NCI-H526 (cell line): ENCODE measurements around the gene SPOCK2.
"Not testable (repeated sequence)": the region's sequence is repeated elsewhere in the genome, so short reads cannot be mapped to it uniquely, and the experiment has no call there.

Source experiments
- DNase-seq, 2 experiments: peaks; one replicate each; lab custom pipeline; 2025; lab: John Stamatoyannopoulos, UW

Gene SPOCK2

DNA sequence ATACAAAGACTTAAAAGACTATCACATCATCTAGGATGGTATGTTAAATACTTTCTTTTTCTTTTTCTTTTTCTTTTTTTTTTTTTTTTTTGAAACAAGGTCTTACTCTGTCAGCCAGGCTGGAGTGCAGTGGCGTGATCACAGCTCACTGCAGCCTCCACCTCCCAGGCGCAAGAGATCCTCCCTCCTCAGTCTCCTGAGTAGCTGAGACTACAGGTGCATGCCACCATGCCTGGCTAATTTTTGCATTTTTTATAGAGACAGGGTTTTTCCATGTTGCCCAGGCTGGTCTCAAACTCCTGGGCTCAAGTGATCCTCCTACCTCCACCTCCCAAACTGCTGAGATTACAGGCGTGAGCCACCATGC lies 19.6 kb upstream of the SPOCK2 start:
- not testable (repeated sequence) for DNase-seq

DNA sequence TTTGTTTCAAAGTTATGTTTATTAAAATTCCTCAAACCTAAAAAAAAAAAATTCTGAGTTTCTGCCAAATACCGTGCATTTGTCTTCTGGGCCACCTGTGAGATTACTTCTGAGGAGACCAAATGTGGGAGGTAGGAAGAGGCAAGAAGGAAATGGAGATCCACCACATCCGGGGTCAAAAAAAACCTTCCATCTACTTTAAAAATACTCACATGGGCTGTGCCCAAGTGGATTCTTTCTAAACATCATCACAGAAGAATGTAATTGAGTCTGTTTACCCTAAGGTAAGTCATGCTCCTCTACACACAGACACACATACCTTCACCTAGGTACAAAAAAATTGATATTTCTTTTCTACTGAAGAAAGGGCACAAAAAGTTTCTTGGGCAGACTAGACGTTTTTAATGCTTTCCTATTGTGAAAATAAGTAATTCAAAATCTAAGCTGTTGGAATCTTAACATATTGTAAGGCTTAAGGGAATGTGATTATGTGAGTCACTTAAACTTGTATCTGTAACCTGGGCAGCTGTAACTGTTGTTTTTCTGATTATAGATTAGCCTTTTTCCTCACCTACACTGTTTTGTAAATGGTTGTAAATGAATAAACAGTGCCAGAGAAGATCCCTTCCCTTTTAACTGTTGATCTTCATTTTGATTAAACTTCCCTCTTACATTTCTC lies 19.1 kb upstream of the SPOCK2 start:
- DNase-seq = no peak

GRCh38 chr10:72106896-72107295 lies 18.5 kb upstream of the SPOCK2 start:
- DNase-seq = no peak

DNA sequence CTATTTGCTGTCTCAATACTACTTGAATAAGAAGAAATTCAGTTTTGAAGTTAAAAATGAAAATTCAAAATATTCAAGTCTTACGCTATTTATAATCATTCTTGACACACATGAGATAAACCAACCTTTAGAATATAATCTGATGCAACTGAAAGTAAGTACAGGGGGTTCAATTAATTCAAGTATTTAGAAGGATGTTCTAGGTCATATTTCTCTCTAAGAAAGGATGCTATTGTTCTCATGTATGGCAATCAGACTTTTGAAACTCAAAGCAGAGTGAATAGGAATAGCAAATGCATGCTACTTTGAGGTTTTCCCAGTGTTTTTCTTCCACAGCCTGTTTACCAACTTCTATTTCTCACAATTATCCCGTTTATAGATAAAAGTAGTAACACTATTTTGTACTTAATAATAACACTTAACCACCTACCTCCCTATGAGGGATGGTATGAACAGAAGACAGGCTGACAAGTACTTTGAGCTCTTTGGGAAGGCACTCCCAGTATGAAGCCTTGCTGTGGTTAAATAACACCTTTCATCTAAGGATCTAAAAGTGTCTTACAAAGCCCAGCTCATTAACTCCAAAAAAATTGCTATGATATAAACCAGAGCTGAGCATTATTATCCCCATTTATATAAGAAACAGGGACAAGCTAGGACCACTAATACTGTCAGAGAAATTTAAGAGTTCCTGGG lies 18.0 kb upstream of the SPOCK2 start:
- DNase-seq = no peak

DNA sequence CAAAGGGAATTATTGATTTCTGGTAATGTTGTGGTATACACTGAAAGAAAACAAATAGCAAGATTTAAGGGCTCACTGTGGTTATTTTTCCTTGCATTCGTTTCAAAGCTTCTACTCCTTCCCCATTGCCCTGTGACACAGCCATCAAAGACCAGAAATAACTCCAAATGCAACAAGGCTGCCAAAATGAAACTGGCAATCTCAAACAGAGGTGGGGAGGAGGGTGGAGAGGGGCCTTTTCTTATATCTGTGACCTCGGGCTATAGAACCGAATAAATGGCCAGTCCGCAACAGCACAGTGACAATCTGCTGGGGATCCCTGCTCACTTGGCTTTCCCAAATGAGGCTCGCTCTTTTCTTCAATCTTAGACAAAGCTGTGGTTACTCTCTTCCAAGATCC lies 17.4 kb upstream of the SPOCK2 start:
- DNase-seq = no peak

DNA sequence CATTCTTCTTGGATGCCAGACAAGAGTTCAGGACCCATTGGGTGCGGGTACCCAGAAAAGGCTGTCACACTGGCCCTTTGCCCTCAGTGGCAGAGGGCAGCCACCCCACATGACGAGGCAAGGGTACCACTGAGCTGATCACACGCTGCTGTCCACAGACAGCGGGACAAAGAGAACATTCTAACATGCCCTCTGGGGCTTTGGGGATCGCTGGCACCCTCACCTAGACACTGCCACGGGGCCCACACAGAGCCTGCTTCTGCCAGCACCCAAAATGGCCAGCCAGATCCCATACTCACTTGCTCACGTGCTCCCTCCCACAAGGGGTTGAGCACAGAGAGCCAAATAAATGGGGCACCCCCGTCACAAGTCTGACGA lies 16.7 kb upstream of the SPOCK2 start:
- no peak for DNase-seq

- no peak for DNase-seq
Measured at GRCh38 chr10:72104472-72105097, 16.2 kb upstream of the SPOCK2 start.

- DNase-seq = no peak
Measured at GRCh38 chr10:72099600-72099921, 11.2 kb upstream of the SPOCK2 start.

DNA sequence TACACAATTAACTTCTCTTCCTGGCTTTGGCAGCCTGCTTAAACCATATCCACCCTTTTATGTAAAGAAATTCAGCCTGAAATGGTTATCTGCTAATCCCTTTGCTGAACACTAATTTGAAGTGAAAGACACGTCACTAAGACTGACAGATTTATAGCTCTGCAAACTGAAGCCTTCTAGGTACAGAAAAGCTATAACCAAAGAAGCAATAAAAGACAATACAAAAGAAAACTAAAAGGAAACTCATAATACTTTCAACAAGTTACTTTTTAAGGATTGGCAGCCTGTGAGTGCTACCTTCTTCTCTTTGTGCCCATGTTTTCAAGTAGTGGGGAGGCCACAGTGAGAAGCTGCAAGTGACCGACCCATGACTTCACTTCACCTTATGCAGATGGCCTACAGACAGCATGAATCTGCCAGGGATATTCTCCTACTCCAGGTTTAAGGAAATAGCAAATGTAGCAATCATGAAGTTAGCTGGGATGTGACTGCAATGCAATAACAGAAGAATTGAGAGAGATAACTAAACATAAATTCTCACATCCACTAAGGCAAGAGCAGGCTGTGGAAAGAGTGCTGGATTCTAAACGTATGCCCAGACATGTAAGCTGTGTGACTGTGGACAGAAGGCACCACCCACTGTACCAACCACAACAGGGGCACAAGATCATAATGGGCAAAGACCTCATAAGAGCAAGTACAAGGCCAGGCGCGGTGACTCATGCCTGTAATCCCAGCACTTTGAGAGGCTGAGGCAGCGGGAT lies 10.7 kb upstream of the SPOCK2 start:
- no peak for DNase-seq

- DNase-seq = no peak
Measured at GRCh38 chr10:72098301-72098835, 10.0 kb upstream of the SPOCK2 start.

DNA sequence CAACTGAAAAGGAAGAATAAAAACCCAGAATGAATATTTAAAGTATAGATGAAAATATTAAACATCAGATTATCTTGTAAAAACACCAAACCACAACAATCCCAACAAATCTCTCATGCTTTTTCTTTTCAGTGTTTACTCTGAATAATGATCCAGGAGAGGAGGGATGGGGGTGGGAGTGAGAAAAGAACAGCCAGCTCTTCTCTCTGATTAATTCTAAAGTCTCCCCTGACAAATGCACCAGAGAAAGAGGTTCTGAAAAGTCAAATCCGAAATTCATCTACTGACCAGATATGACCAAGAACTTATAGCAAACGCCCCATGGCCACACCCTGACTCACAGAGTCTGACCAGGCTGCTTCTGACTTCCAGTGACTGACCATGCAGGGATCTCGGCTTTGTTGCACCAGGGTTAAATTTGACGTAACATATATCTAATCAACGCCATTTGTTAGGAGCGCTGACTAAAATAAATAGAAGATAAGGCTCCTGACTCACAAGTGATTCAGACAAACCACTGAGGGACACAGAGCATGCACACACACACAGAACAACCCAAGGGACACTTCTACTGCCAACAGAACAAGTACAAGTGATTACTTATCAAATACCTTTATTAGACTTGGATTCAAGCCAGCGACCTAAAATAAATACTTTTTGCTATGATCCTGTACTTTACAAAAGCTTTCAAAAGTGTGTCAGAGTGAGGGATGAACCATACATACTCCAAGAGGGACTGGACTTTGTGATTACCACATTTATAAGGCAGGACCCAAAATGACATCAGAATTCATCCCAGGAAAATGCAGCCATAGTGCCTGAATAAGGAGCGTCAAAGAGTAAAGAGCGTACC lies 9.3 kb upstream of the SPOCK2 start:
- DNase-seq = no peak

- no peak for DNase-seq
Measured at GRCh38 chr10:72096115-72097000, 8.0 kb upstream of the SPOCK2 start.

DNA sequence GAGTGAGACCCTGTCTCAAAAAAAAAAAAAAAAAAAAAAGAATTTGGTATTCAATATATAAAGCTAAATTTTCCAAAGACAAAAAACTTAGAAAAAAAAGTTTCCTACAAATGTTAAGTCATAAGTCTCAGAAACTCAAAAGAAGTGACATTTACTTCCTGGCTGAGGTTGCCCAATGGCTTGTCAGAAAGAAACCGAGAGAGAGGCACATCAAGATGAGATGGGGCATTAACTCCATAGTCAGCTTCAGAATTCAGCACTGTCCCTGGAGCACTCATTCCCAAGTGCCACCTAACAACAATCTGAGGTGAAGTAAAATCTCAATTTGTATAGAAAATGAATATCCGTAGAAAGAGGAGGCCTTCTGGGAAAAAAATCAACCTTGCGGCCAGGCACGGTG lies 6.8 kb upstream of the SPOCK2 start:
- no peak for DNase-seq

GRCh38 chr10:72094574-72094973 lies 6.2 kb upstream of the SPOCK2 start:
- no peak for DNase-seq

GRCh38 chr10:72093450-72093849 lies 5.1 kb upstream of the SPOCK2 start:
- DNase-seq = no peak

- no peak for DNase-seq
Measured at GRCh38 chr10:72092987-72093386, 4.6 kb upstream of the SPOCK2 start.

DNA sequence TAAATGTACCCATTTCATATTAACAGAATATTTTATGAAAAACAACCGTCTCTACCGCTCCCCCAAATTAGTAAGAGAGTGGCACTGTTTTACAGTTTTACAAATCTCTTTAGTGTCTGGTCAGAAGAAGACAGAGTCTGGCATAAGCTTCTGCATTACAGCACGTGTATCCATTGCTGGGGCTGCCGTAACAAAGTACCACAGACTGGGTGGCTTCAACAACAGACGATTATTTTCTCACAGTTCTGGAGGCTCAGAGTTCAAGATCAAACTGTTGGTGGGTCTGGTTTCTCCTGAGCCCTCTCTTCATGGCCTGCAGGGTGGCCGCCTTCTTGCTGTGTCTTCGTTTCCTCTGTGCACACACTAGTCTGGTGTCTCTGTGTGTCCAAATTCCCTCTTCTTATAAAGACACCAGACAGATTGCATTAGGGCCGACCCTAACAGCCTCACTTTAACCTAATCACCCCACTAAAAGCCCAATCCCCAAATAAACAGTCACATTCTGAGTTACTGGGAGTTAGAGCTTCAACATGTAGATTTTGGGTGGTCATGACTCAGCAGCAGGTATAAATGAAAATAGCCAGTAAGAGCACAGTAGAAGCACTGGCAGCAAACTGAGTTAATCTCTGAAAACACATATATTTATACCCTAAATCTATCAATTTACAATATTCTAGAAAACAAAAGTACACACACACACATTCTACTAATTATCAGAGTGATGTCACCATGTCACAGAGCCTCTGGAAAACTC lies 4.0 kb upstream of the SPOCK2 start:
- DNase-seq = no peak

- DNase-seq = no peak
Measured at GRCh38 chr10:72090326-72090725, 2.0 kb upstream of the SPOCK2 start.

DNA sequence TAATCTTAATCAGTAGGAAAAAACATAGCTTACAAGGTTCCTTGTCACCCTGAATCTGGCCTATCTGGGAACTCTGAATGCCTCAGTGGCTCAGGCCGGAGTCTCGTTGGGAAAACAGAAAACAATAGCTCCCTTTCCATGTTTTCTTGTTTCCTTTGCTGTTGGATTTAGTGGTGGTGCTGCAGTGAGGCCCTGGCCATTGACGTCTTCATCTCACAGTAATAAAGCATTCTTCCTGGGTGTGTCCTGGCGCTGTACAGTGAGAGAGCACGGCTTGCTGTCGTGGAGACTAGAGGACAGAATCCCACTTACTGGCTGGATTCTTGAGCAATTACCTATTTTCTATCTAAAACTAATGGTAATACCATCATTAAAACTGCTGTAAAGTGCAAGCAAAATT lies 1.3 kb upstream of the SPOCK2 start:
- no peak for DNase-seq
